Right lobe of liver (tissue), 6 donors: ENCODE measurements around the gene SLC5A9. TPM values are rescaled to one million over a fixed set of nuclear protein-coding genes. Genes with fewer than 3 reads are reported as not detected.

Source experiments
- ATAC-seq, 4 donors: fragments of 200-7000 bp; cut with Tn5 transposase; one replicate each; pipeline ENCODE4 v1.9.1; 2020; ENCODE audit warnings: mild to moderate bottlenecking in 4 of 4, moderate library complexity in 4 of 4
- DNase-seq, 3 donors: peaks; one replicate each; pipeline ENCODE4 v3.0.0-alpha.2; 2020
- H3K27ac ChIP-seq, 3 donors: fragments of 200-600 bp; one replicate each; pipeline ENCODE4 v1.8.0; 2022
- H3K27me3 ChIP-seq, 2 donors: fragments of 200-600 bp; one replicate each; pipeline ENCODE4 v1.8.0; 2022
- H3K36me3 ChIP-seq, 4 donors: fragments of 200-600 bp; sonication (generic) in 1 of 4; one replicate each; pipeline versions ENCODE4 v1.5.1 to v1.8.0; 2017 to 2022; ENCODE audit warnings: control low read depth in 1 of 4
- H3K4me1 ChIP-seq, 4 donors: fragments of 200-600 bp; sonication (generic) in 1 of 4; one replicate each; pipeline versions ENCODE4 v1.5.1 to v1.8.0; 2017 to 2022; ENCODE audit warnings: control low read depth in 1 of 4
- H3K4me3 ChIP-seq, 3 donors: fragments of 200-600 bp; one replicate each; pipeline ENCODE4 v1.8.0; 2022
- H3K9me3 ChIP-seq, 4 donors: fragments of 200-600 bp; sonication (generic) in 1 of 4; one replicate each; pipeline versions ENCODE4 v1.5.1 to v1.8.0; 2017 to 2022; ENCODE audit warnings: control low read depth in 1 of 4
- POLR2A ChIP-seq: fragments of 450-650 bp; IDR thresholded peaks from one replicate; pipeline ENCODE4 v1.6.1; 2017; ENCODE audit warnings: antibody characterized with exemption, mild to moderate bottlenecking
- WGBS: methylation state at CpG from one replicate; pipeline ENCODE4 v1.1.6; 2018; ENCODE audit warnings: low coverage, low lambda C conversion rate; ENCODE audit not compliant: insufficient coverage; ENCODE audit errors: missing lambda C conversion rate; 5-methylcytosine and 5-hydroxymethylcytosine counted together
- intact Hi-C, 2 donors: fragments of 100-400 bp; cut with DNase I; formaldehyde crosslinking; loops; one replicate each; pipeline versions ENCODE4 v1.11.2 to v1.14.1; 2022
- total RNA-seq, 6 experiments: library from RNA; depleted of rRNA in 2 of 6; stranded (reverse); fragments of >200 nt in 2 of 6; fragmentation: NEBNext Ultra II Directional in 3 of 6; extraction: Animal tissue kit (Norgen Biotek cat#: 25700) in 3 of 6; gene quantifications; one replicate each; pipeline versions ENCODE4 v1.1.0 to v1.2.4, GENCODE V29; 2016 to 2023
- TF ChIP-seq, protein P1 (sequence below), 4 donors: fragments of 200-600 bp in 3 of 4; fragments of 450-650 bp in 1 of 4; IDR thresholded peaks; one replicate each; pipeline versions ENCODE4 v1.5.1 to v1.8.0; 2016 to 2022; ENCODE audit warnings: antibody characterized with exemption in 4 of 4, mild to moderate bottlenecking in 2 of 4
- donor health status: DM: no; HTN: yes; CAD: no.
- donor health status: DM: no; HTN: no; CAD: no.
- donor health status: DM: no; HTN: no; CAD: no.
- donor health status: DM: no; HTN: yes; CAD: no.
- donor health status: DM: no; HTN: yes; CAD: no.

SLC5A9 gene
- total RNA-seq, 6 experiments from 2014 or later = 8.5 to 16.9 (median 11.8) TPM

DNA sequence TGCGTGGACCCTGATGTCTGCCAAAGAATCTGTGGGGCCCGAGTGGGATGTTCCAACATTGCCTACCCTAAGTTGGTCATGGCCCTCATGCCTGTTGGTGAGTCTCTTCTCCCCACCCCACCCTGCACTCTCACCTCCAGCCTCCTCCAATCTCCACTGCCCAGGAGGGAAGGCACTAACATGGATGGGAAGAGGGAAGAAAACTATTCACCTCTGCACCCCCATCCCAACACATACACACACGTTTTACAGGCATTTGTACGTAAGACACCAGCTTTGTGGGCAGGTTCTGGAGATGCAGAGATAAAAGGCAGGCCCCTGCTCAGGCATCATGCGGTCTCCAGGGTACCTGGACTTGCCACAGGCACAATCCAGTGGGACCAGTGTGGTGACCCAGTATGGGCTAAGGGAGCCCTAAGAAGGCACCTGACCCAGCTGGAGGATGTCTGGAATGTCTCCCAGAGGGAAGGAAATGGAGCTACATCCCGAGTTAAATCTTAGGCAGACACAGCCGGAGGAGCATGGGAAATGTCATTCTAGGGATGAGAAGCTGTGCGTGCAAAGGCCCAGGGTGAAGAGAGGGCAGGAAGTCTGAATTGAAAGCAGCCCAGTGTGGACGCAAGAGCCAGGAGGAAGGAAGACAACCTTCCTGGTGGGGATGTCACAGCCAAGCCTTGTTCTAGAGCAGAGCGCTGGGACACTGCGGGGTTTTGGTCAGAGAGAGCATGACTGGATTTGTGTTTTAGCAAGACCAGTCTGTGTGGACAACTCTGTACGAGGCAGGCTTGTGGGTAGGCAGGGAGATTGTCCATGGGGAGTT, 11.4 kb downstream of the SLC5A9 start:
- ATAC-seq = peak; percentile 45 to 72 (median 60)
- no peak for DNase-seq
- no peak overlapping the region for H3K4me3 ChIP-seq
- 74% methylated on average over 9 of the region's 12 CpGs for WGBS
- TF ChIP-seq, protein P1, sequence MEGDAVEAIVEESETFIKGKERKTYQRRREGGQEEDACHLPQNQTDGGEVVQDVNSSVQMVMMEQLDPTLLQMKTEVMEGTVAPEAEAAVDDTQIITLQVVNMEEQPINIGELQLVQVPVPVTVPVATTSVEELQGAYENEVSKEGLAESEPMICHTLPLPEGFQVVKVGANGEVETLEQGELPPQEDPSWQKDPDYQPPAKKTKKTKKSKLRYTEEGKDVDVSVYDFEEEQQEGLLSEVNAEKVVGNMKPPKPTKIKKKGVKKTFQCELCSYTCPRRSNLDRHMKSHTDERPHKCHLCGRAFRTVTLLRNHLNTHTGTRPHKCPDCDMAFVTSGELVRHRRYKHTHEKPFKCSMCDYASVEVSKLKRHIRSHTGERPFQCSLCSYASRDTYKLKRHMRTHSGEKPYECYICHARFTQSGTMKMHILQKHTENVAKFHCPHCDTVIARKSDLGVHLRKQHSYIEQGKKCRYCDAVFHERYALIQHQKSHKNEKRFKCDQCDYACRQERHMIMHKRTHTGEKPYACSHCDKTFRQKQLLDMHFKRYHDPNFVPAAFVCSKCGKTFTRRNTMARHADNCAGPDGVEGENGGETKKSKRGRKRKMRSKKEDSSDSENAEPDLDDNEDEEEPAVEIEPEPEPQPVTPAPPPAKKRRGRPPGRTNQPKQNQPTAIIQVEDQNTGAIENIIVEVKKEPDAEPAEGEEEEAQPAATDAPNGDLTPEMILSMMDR (IDR thresholded peaks at IDR 0.05) = no peak
- H3K4me1 ChIP-seq = no peaks in the 10 kb centered on the region
- H3K27ac ChIP-seq = no peak overlapping the region
- H3K36me3 ChIP-seq = peaks cover 0 to 28% (median 6%) of the 10 kb centered on the region in 4 donors
- no peaks in the 10 kb centered on the region for H3K9me3 ChIP-seq
- H3K27me3 ChIP-seq = no peaks in the 10 kb centered on the region
- intact Hi-C loops = no loop called here

DNA sequence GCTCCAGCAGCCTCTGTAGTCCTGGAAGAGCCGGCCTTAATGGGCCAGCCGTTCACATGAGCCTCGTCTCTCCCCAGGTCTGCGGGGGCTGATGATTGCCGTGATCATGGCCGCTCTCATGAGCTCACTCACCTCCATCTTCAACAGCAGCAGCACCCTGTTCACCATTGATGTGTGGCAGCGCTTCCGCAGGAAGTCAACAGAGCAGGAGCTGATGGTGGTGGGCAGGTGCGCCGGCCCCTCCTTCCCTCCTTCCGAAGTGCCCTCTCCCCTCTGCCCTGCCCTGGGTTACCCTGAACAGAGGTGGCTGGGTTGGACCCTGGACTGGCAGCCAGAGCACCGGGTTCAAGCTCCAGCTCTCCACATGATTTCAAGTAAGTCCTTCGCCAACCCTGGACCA, 13.1 kb downstream of the SLC5A9 start:
- peaks cover 0 to 22% (median 4%) of the 10 kb centered on the region in 4 donors for H3K36me3 ChIP-seq
- intact Hi-C loops = no loop called here
- DNase-seq = no peak

DNA sequence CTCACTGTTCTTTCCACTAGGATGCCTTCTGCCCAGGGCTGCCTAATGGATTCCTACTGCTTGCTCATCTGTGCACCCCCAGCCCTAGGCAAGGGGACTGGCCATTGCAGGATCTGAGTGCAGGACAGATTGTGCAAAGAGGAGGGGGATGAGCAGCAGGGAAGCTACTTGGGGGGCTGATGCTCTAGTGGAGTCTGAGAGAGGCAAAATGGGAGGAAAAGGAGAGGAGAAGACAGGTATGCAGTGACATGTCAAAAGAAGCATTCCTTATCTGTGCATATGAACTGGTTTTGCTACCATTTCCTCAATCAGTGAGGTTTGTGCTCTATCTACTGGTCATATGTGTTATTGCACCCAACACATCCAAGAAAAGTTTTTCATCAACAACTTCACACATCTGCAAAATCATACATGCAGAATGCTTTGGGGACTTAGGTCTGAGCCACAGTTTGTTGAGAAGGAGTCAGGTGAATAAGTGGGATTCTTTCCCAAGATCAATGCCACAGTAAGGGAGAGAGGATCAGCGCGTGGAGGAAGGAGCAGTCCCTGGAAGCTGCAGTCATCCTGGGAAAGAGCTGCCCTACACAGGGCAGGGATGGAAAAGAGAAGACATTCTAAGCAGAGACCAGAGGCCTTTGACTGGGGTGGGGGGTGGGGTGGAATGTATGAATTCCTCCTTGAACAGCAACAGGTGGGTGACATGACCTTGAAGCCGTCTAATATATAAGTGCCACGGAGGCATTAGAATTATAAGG, 14.4 kb downstream of the SLC5A9 start:
- peak; percentile 61 to 84 (median 80) for ATAC-seq
- Histone ChIP-seq H3K4me3 (no peak overlapping the region), H3K9me3 (no peaks in the 10 kb centered on the region), H3K27ac (no peak overlapping the region), H3K27me3 (no peaks in the 10 kb centered on the region), H3K4me1 (no peaks in the 10 kb centered on the region), H3K36me3 (peaks cover 0 to 22% (median 4%) of the 10 kb centered on the region in 4 donors)
- WGBS = 60% methylated on average over 2 of the region's 4 CpGs
- intact Hi-C loops = no loop called here
- no peak for TF ChIP-seq POLR2A
- TF ChIP-seq, protein P1 (IDR thresholded peaks at IDR 0.05) = peak; percentile 64 to 89 (median 70)
- DNase-seq = no peak

More for the DNA sequence above, 13.1 kb downstream of the SLC5A9 start:
- no peaks in the 10 kb centered on the region for H3K9me3 ChIP-seq
- no peak overlapping the region for H3K27ac ChIP-seq
- WGBS = 62% methylated on average over 4 of the region's 13 CpGs
- H3K4me3 ChIP-seq = no peak overlapping the region
- no peaks in the 10 kb centered on the region for H3K27me3 ChIP-seq
- no peak for TF ChIP-seq POLR2A
- TF ChIP-seq, protein P1 (IDR thresholded peaks at IDR 0.05) = no peak
- H3K4me1 ChIP-seq = no peaks in the 10 kb centered on the region
- ATAC-seq = no peak

DNA sequence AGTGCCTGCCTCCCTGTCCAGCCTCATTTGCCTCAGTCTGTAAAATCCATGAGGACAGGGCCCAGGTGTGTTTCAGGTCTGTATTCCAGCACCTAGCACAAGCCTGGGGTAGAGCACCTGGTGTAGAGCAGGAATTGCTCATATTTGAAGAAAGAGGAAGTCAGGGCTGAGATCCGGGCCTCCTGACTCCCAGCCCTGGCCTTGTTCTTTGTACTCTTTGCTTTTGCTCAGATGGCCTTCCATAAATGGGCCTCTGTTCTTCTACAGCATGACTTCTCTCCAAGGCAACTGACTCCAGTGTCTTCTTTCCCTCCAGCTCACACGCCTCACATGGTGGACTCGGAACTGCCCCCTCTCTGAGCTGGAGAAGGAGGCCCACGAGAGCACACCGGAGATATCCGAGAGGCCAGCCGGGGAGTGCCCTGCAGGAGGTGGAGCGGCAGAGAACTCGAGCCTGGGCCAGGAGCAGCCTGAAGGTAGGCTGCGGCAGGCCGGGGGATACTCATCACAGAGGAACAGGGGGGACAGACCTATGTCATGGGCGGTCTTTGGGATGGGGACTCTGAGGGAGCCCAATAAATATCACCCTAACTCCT, 19.7 kb downstream of the SLC5A9 start:
- DNase-seq (no peak), ATAC-seq (peak in 1 of 4 donors; percentile 15)
- Histone ChIP-seq H3K4me1 (no peaks in the 10 kb centered on the region), H3K4me3 (no peak overlapping the region), H3K9me3 (no peaks in the 10 kb centered on the region), H3K27ac (no peak overlapping the region), H3K27me3 (no peaks in the 10 kb centered on the region), H3K36me3 (peaks cover 0 to 16% (median 4%) of the 10 kb centered on the region in 4 donors)
- 86% methylated on average over 2 of the region's 12 CpGs for WGBS
- intact Hi-C loops = no loop called here
- TF ChIP-seq, protein P1 (IDR thresholded peaks at IDR 0.05) = no peak
- TF ChIP-seq POLR2A = no peak
